Measurements from ENCODE around the gene P2RY4. TPM values are rescaled to one million over a fixed set of nuclear protein-coding genes. Genes with fewer than 3 reads are reported as not detected.

Gene P2RY4
- total and polyA plus RNA-seq, 2 donors (not counting 3 experiments of a cell fraction or from before 2014, with no cell fraction given): 0.22 TPM; not detected in 1

DNA sequence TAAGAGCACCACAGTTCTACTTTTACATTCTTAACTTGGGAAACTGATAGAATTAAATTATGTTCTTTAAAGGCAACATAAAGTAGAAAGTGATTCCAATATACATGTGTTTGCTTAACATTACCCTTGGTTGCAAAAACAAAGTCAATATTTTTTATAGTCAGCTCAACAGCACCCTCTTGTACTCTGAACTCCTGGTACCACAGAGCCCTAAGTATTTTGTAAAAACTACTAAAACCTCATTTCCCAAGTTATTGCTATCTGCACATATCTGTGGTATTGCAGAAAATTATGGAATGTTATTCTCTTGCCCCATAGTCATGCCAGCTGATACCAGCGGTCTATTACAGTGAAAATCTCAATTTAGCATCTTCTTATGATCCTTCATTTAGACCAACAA is 32.8 kb upstream of the P2RY4 start:
- no peak for FAIRE-seq
- H3K9ac ChIP-seq (replicated peaks; ENCODE audit: extremely low read depth, insufficient read depth, low read length): no peak overlapping the region

More for the DNA sequence above, 32.8 kb upstream of the P2RY4 start:
- no peak overlapping the region for H2AFZ ChIP-seq (ENCODE audit: low read depth, low read length)
- H3K9me3 ChIP-seq (replicated peaks; ENCODE audit: control insufficient read depth, insufficient read depth, low read length): no peaks in the 10 kb centered on the region
- no peaks in the 10 kb centered on the region for H3K36me3 ChIP-seq (ENCODE audit: control insufficient read depth in 2 of 2, extremely low read depth in 1 of 2, insufficient read depth in 2 of 2, low read length in 2 of 2)
- POLR2A ChIA-PET: no interaction called here
- peaks cover 62% of the 10 kb centered on the region for H3K79me2 ChIP-seq (ENCODE audit: control insufficient read depth, insufficient read depth, low read length)
- no peaks in the 10 kb centered on the region for H3K27me3 ChIP-seq (ENCODE audit: control insufficient read depth in 2 of 2, insufficient read depth in 2 of 2, low read length in 2 of 2)
- no peak overlapping the region for H3K27ac ChIP-seq (ENCODE audit: insufficient read depth, low read depth, low read length)
- CTCF ChIA-PET: interaction anchor here (1.1 to 1.6 kb wide), 2 partner anchors 141 to 159 kb away, joined by 3 to 5 read pairs; partner anchors contain the start of gene IGBP1
- peak; percentile 2 for DNase-seq (ENCODE audit: low read depth, low spot score)
- peak overlapping the region; percentile 96 for H3K4me2 ChIP-seq (ENCODE audit: insufficient read depth, low read length)
- intact Hi-C loops (cut with micrococcal nuclease): loop anchor here (10.0 kb wide), 1 partner anchor 102 kb away; no protein-coding TSS in a partner anchor
- no peaks in the 10 kb centered on the region for H3K9me1 ChIP-seq (replicated peaks; ENCODE audit: control insufficient read depth, extremely low read depth, insufficient read depth, low read length)
- dilution Hi-C loops (cut with MboI; ENCODE audit: extremely low pct_ligation_motif_present, low sequenced_read_pairs): no loop called here
- peaks cover 18% of the 10 kb centered on the region for H3K4me1 ChIP-seq (ENCODE audit: control insufficient read depth, extremely low read depth, insufficient read depth, low read length)
- H3K4me3 ChIP-seq (replicated peaks in 1 of 3; ENCODE audit: insufficient read depth in 1 of 3, low read depth in 1 of 3, low read length in 3 of 3): no peak overlapping the region
- no peaks in the 10 kb centered on the region for H4K20me1 ChIP-seq (replicated peaks; ENCODE audit: control insufficient read depth, extremely low read depth, insufficient read depth, low read length)
- no TSS peak for BruUV-seq (replicated peaks)
- TF ChIP-seq JUN (IDR thresholded peaks at IDR 0.05; ENCODE audit: borderline replicate concordance, insufficient read depth, insufficient read length, low read depth) (no peak), EZH2 (IDR thresholded peaks at IDR 0.05; ENCODE audit: borderline replicate concordance, low read depth, low read length, severe bottlenecking) (no peak), MYC (IDR thresholded peaks at IDR 0.05; ENCODE audit: low read depth, low read length) (no peak), GATA2 (IDR thresholded peaks at IDR 0.05; ENCODE audit: insufficient read depth, insufficient read length, low read depth, low read length) (no peak), POLR2AphosphoS5 (IDR thresholded peaks at IDR 0.05; ENCODE audit: insufficient read depth, low read depth, low read length) (no peak), POLR2A (IDR thresholded peaks at IDR 0.05; ENCODE audit: low read depth, low read length) (no peak), FOS (IDR thresholded peaks at IDR 0.05; ENCODE audit: borderline replicate concordance, insufficient read depth, low read length) (no peak)
- TF ChIP-seq, protein P1, sequence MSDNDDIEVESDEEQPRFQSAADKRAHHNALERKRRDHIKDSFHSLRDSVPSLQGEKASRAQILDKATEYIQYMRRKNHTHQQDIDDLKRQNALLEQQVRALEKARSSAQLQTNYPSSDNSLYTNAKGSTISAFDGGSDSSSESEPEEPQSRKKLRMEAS (IDR thresholded peaks at IDR 0.05; ENCODE audit: insufficient read depth, insufficient read length): no peak
- TF ChIP-seq, protein P2, sequence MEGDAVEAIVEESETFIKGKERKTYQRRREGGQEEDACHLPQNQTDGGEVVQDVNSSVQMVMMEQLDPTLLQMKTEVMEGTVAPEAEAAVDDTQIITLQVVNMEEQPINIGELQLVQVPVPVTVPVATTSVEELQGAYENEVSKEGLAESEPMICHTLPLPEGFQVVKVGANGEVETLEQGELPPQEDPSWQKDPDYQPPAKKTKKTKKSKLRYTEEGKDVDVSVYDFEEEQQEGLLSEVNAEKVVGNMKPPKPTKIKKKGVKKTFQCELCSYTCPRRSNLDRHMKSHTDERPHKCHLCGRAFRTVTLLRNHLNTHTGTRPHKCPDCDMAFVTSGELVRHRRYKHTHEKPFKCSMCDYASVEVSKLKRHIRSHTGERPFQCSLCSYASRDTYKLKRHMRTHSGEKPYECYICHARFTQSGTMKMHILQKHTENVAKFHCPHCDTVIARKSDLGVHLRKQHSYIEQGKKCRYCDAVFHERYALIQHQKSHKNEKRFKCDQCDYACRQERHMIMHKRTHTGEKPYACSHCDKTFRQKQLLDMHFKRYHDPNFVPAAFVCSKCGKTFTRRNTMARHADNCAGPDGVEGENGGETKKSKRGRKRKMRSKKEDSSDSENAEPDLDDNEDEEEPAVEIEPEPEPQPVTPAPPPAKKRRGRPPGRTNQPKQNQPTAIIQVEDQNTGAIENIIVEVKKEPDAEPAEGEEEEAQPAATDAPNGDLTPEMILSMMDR (IDR thresholded peaks at IDR 0.05; ENCODE audit: extremely low read depth in 1 of 2, insufficient read depth in 1 of 2, low read depth in 1 of 2, low read length in 2 of 2): no peak

All from endothelial cell of umbilical vein (primary cell).